Panc1 (cell line): ENCODE data around the gene CEP78. TPM values are rescaled to one million over a fixed set of nuclear protein-coding genes. Genes with fewer than 3 reads are reported as not detected.

ENCODE experiments used
- ATAC-seq: fragments of 200-7000 bp; cut with Tn5 transposase; 2 replicates; pipeline ENCODE4 v1.9.1; 2020; ENCODE audit warnings: mild to moderate bottlenecking, moderate library complexity
- BruUV-seq: library from RNA; stranded (reverse); fragments of 400-500 nt; replicated peaks from 2 replicates; lab custom pipeline; 2021; lab: Mats Ljungman, UMichigan
- CTCF ChIA-PET: fragments of 300-600 bp; sonication (Branson Sonifier 250); formaldehyde crosslinking; loops from one replicate; lab custom pipeline; 2022; ENCODE audit warnings: antibody characterized with exemption; lab: Charles Lee
- POLR2A ChIA-PET: fragments of 300-600 bp; sonication (Branson Sonifier 250); formaldehyde crosslinking; loops from one replicate; lab custom pipeline; 2022; ENCODE audit warnings: antibody characterized with exemption; lab: Charles Lee
- DNase-seq: peaks from one replicate; pipeline ENCODE4 v3.0.0-alpha.2; 2010; ENCODE audit warnings: low read depth, low spot score
- H3K27ac ChIP-seq: 2 replicates; pipeline ENCODE4 v1.5.1; 2011; ENCODE audit warnings: mild to moderate bottlenecking, low read length, inconsistent platforms
- H3K27me3 ChIP-seq: fragments of 200-500 bp; sonication (Bioruptor generic); 2 replicates; pipeline ENCODE4 v1.6.0; 2014; ENCODE audit warnings: low read length, inconsistent platforms; ENCODE audit not compliant: control insufficient read depth, insufficient read depth
- H3K36me3 ChIP-seq: fragments of 200-500 bp; sonication (Bioruptor generic); 2 replicates; pipeline ENCODE4 v1.5.1; 2014; ENCODE audit warnings: inconsistent platforms, mild to moderate bottlenecking, low read length, moderate library complexity; ENCODE audit not compliant: control insufficient read depth, insufficient read depth
- H3K4me1 ChIP-seq: 2 replicates; pipeline ENCODE4 v1.5.1; 2011; ENCODE audit warnings: inconsistent platforms, mild to moderate bottlenecking, low read length, moderate library complexity; ENCODE audit not compliant: control insufficient read depth, insufficient read depth
- H3K4me3 ChIP-seq, 2 experiments: 2 replicates each; pipeline ENCODE4 v1.5.1; 2011 to 2012; ENCODE audit warnings: low read depth in 2 of 2, low read length in 2 of 2, mild to moderate bottlenecking in 2 of 2, inconsistent platforms in 1 of 2, moderate library complexity in 1 of 2
- H3K9me3 ChIP-seq: fragments of 200-500 bp; sonication (Bioruptor generic); 2 replicates; pipeline ENCODE4 v1.5.1; 2014; ENCODE audit warnings: low read depth, mild to moderate bottlenecking, inconsistent platforms, low read length, moderate library complexity; ENCODE audit not compliant: control insufficient read depth, insufficient read depth
- POLR2AphosphoS5 ChIP-seq: IDR thresholded peaks from 2 replicates; pipeline ENCODE4 v1.6.1; 2012; ENCODE audit warnings: mild to moderate bottlenecking, low read depth, low read length, moderate library complexity
- REST ChIP-seq, 2 experiments: IDR thresholded peaks; 2 replicates each; pipeline ENCODE4 v1.6.1; 2011 to 2012; ENCODE audit warnings: low read depth in 2 of 2, control low read depth in 1 of 2, low read length in 1 of 2, mild to moderate bottlenecking in 1 of 2, moderate library complexity in 1 of 2; ENCODE audit not compliant: insufficient read depth in 1 of 2
- SIN3A ChIP-seq: IDR thresholded peaks from 2 replicates; pipeline ENCODE4 v1.6.1; 2012; ENCODE audit warnings: low read depth, mild to moderate bottlenecking, low read length, moderate library complexity, borderline replicate concordance; ENCODE audit not compliant: insufficient read depth
- TCF7L2 ChIP-seq: IDR thresholded peaks from 2 replicates; pipeline ENCODE4 v1.6.1; 2011; ENCODE audit warnings: mild to moderate bottlenecking, low read depth, low read length, inconsistent platforms
- in situ Hi-C: cut with HindIII; loops from 2 replicates; pipeline ENCODE4 v1.10.0; 2016; ENCODE audit warnings: low sequenced_read_pairs, low pct_unique_long_range_greater_than_20kb
- intact Hi-C: fragments of 100-400 bp; cut with micrococcal nuclease; formaldehyde crosslinking; loops from one replicate; pipeline ENCODE4 v1.10.0; 2022; ENCODE audit not compliant: unreplicated experiment
- total RNA-seq: library from RNA; stranded (reverse); gene quantifications from one replicate; pipeline ENCODE4 v1.2.1, GENCODE V29; 2021; ENCODE audit not compliant: unreplicated experiment
- TF ChIP-seq, protein P1 (sequence below): fragments of 450-650 bp; IDR thresholded peaks from 2 replicates; pipeline ENCODE4 v1.5.1; 2017; ENCODE audit warnings: mild to moderate bottlenecking

Gene CEP78
- total RNA-seq, 1 experiment from 2014 or later: 25.2 TPM

DNA sequence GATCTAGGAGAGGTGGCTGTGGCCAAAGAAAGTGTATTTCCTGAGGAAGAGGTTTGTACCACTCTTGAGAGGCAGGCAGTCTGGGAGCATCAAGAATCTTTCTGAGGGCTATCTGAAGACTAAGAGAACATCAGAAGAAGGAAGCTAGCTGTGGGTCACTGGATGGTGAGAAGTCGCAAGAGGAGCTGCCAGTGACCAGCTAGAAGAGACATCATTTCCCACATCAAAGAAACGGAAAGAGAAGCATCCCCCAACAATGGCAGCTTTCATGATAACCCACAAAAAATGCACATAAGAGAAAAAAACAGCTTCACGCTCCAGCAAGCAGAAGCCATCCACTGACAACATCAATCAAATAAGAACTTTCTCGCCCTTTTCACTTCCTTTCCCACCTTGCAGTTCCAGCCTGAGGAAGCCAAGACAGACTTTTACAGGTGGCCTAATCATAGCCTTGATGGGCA is 25.0 kb upstream of the CEP78 start:
- in situ Hi-C loops (no loop called here), intact Hi-C loops (no loop called here)
- Histone ChIP-seq H3K27me3 (no peaks in the 10 kb centered on the region), H3K4me3 (no peak overlapping the region), H3K9me3 (no peaks in the 10 kb centered on the region), H3K36me3 (no peaks in the 10 kb centered on the region), H3K4me1 (no peaks in the 10 kb centered on the region), H3K27ac (no peak overlapping the region)
- ChIA-PET CTCF (no interaction called here), POLR2A (no interaction called here)
- ATAC-seq: no peak
- no peak for DNase-seq
- TF ChIP-seq SIN3A (no peak), TCF7L2 (no peak), POLR2AphosphoS5 (no peak)
- TF ChIP-seq, protein P1, sequence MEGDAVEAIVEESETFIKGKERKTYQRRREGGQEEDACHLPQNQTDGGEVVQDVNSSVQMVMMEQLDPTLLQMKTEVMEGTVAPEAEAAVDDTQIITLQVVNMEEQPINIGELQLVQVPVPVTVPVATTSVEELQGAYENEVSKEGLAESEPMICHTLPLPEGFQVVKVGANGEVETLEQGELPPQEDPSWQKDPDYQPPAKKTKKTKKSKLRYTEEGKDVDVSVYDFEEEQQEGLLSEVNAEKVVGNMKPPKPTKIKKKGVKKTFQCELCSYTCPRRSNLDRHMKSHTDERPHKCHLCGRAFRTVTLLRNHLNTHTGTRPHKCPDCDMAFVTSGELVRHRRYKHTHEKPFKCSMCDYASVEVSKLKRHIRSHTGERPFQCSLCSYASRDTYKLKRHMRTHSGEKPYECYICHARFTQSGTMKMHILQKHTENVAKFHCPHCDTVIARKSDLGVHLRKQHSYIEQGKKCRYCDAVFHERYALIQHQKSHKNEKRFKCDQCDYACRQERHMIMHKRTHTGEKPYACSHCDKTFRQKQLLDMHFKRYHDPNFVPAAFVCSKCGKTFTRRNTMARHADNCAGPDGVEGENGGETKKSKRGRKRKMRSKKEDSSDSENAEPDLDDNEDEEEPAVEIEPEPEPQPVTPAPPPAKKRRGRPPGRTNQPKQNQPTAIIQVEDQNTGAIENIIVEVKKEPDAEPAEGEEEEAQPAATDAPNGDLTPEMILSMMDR: no peak
- no TSS peak for BruUV-seq

DNA sequence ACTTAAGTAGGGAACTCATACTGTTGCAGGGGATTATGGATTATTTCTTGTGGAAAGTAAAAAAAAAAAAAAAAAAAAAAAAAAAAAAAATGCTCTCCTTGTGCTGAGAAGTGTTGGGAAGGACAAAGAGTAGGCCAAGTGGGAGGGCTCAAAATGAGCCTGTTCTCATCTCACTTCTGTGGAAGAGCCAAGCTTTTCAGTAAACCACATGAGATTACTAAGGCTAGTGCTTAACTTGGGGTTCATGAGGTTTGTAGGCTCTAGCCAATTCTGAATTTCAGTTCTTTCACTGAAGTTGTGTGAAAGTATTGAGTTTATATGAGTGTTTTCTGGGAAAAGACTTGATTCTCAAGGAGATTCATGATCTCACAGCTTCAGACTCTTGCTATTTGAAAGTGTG is 23.0 kb upstream of the CEP78 start:
- Histone ChIP-seq H3K4me1 (no peaks in the 10 kb centered on the region), H3K9me3 (no peaks in the 10 kb centered on the region), H3K36me3 (no peaks in the 10 kb centered on the region), H3K27ac (no peak overlapping the region), H3K4me3 (no peak overlapping the region), H3K27me3 (no peaks in the 10 kb centered on the region)
- ATAC-seq (no peak), DNase-seq (no peak)
- intact Hi-C loops: no loop called here
- POLR2A ChIA-PET: no interaction called here
- in situ Hi-C loops: no loop called here
- no peak for TF ChIP-seq TCF7L2
- no peak for TF ChIP-seq REST (IDR thresholded peaks at IDR 0.05; ENCODE audit: insufficient read depth in 1 of 2, low read depth in 2 of 2, low read length in 1 of 2)
- TF ChIP-seq POLR2AphosphoS5: no peak
- TF ChIP-seq SIN3A: no peak
- TF ChIP-seq, protein P1: no peak
- CTCF ChIA-PET: interaction anchor here (0.6 kb wide), 1 partner anchor 17 kb away, joined by 8 read pairs; no protein-coding TSS in a partner anchor
- no TSS peak for BruUV-seq
